Hypothalamus (tissue), 51 donors: ENCODE data around the gene TUBB2B.

Experiments
- DNase-seq, 51 donors: peaks; one replicate each; lab custom pipeline; 2025; lab: John Stamatoyannopoulos, UW

The TUBB2B gene

GRCh38 chr6:3227363-3228045 lies at the start of gene TUBB2B:
Gene TUBB2B, minus strand, starts transcription at chr6:3227653. Its CDS starts 110 bp downstream, at chr6:3227543.
- peak in 47 of 51 donors; percentile 22 to 89 (median 74) for DNase-seq

DNA sequence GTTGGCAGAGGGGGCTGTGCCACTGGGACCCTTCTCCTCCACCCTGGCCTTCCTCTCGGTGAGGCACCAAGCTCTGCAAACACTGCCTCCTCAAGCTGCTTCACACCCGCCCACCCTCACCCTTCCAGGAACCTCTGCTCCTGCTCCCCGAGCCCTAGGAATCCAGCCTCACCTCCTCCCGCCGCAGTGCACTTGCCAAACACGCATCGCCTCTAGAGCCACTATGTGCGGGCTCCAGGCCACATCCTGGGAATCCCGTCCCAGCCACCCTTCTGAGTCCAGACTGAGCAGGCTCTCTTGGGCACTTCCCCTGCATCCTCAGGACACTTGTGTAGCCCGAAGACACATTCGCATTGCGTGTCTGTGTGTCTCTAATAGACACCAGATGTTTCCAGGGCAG lies 49.8 kb upstream of the TUBB2B start:
- DNase-seq: no peak

DNA sequence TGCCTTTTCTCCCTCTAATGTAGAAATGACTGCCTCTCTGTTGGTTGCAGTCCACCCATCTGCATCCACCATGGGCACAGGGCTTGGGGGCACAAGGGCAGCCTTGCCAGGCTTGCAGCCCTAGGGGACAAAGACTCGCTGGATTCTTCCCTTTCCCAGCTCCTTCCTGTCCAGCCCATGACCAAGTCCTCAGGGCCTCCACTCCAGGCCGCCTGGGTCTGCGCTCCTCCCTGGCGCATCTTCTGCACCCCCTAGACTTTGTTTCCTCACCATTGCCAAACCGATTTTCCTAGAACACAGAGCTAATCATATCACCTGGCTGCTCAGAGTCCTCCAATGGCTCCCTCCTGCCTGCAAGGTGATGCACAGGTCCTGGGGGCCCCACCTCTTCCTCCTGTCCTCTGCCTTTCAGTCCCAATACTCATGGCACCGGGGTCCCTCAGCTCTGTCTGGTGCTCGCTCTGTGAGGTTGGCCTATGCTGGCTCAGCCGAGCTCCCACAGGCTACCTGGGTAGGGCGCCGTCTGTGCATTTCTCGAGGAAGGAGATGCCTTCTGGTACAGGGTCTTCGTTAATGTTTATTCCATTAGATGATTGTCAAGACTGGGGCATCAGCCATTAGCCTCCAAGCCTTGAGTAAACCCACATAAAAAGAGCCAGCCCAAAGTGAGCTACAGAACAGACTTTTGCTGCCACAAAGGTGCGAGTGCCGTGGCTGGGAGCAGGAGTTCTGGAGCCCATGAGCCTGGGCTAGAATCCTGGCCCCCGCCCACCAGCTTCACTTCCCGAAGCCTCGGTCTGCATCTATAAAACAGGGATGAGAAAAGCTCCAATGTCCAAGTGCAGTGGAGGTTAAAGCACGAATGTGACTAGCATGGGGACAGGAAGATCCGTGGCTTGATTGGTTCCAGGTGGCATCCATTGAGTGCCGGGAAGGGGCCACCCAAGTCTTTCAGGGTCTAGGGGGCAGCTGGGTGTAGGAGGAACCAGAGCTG lies 49.0 kb upstream of the TUBB2B start:
- no peak for DNase-seq

GRCh38 chr6:3273707-3274521 lies 46.5 kb upstream of the TUBB2B start:
- DNase-seq: no peak

DNA sequence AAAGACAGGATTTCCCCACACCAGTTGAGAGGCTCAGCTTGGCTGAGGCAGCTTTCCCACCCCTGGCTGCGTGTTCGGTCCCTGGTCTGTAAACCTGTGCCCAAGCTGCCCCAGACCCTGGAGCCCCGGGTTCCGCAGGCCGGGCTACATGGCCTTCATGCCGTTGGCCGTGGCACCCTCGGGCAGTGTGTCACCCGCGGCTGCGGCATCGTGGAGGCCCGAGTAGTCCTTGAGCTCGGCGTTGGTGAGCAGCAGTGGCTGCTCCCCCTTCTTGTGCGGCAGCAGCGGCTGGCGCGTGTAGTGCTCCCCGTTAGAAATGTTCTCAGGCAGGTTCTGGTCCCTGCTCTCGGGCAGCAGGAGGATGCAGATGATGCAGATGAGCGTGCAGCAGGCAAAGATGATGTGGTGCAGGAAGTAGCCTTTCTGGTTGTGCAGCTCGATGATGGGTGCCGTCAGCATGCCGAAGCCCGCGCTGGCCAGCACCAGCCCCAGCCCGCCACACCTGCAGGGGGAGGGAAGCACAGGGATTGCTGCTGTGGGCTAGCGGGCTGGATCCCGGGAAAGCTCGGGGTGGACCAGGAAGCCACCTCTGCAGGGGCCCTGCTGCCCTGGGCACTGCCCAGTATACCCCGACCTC lies 45.6 kb upstream of the TUBB2B start:
- no peak for DNase-seq

- no peak for DNase-seq
Observed at GRCh38 chr6:3271756-3272155, 44.3 kb upstream of the TUBB2B start.

DNA sequence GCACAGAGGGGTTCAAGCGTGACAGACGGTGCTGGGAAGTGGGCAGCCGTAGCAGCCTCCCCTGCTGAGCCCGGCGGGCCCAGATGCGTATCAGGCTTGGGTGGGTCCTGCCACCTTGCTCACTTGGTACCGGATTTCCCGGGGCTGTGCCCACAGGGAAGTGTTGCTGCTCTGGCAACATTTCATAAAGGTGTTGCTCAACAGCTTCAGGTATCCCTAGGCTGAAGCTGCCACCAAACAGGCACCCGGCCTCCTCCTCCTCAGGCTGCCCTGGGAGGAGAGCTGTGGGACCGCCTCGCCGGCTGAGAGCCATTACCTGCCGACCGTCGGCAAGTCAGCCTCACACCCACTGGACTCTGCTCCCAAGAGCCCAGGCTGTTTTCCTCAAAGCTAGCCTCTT lies 42.8 kb upstream of the TUBB2B start:
- DNase-seq: no peak

DNA sequence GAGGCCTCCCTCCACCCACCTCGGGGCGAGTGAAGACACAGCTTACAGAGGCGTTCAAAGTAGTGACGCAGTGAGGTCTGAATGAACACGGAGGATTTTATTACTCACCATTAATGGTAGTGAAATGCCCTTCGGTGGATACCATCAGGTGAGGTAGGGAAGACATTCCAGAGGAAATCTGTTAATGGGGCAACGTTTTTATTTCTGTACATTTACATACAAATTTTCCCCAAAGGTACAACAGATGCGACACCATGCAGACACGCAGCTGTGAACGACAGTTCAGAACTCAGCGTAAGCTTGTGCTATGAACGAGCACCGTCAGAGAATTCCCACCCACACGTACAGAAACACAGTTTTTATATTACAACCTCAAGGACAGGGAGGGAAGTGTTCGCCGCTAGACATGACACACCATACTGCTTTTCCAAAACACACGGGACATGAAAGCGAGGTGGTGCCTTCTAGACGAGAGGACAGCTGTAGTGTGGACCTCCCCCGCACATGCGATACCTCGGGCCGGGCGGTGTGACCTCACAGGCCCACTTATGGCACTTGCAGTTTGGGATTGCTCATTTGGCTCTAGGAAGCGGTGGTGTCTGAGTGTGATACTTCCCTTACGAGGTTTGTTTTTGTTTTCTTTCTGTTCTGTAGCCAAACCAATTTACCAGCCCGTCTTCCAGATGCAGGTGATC lies 42.0 kb upstream of the TUBB2B start:
- DNase-seq: peak in 2 of 51 donors; percentile 11 to 60

- DNase-seq: no peak
Observed at GRCh38 chr6:3268680-3269079, 41.2 kb upstream of the TUBB2B start.

DNA sequence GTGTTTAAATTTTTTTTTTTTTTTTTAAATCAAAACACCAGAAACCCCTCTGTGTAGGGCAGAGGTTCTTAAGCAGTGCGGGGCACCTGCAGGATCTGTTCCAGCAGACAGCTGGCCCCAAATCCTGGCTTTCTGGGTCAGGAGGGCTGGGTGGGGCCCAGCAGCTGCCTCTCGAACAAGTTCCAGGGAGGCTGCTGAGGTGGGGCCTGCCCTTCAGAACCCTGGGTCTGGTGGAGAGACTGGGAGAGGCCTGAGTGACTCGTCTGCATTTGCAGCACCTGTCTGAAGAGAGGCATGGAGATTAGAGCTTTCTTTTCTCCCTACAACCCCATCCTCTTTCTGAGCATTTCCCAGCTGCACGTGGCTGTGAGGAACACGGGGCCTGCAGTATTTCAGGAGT lies 39.7 kb upstream of the TUBB2B start:
- no peak for DNase-seq

- DNase-seq: no peak
Observed at GRCh38 chr6:3266170-3266569, 38.7 kb upstream of the TUBB2B start.

- DNase-seq: no peak
Observed at GRCh38 chr6:3265671-3266070, 38.2 kb upstream of the TUBB2B start.

- no peak for DNase-seq
Observed at GRCh38 chr6:3264356-3264755, 36.9 kb upstream of the TUBB2B start.

GRCh38 chr6:3263096-3263495 lies 35.6 kb upstream of the TUBB2B start:
- no peak for DNase-seq

DNA sequence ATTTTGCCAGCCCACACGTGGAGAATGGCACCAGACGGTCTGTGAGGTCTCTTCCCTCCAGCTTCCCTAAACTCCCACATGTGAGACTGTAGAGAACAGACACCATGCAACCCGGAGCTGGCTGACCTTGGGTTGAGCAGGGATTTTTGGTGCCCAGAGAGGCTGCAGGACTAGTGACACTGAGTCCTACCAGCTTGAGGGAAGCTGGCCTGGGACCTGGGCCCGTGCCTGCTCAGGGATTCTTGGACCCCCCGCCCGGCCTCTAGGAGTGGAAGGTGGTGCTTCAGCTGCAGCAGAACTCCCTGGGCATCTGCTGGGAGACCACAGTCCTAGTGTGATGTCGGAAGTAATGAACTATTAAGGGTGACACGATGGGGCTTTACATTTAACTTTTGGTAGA lies 34.5 kb upstream of the TUBB2B start:
- DNase-seq: no peak

DNA sequence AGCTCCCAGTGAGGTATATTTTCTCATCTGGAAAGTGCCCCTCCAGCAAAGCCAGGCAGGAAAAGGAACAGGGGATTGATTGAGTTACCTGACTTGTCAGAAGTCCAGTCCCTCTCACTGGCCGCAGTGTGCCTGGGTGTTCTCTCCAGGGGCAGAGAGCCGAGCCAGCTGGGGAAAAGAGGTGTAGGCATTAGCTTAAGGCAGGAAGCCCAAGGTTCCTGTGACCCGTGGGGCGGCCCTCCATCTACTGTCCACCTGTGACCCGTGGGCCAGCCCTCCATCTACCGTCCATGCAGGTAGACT lies 34.0 kb upstream of the TUBB2B start:
- no peak for DNase-seq

GRCh38 chr6:3260772-3261517 lies 33.5 kb upstream of the TUBB2B start:
- no peak for DNase-seq

DNA sequence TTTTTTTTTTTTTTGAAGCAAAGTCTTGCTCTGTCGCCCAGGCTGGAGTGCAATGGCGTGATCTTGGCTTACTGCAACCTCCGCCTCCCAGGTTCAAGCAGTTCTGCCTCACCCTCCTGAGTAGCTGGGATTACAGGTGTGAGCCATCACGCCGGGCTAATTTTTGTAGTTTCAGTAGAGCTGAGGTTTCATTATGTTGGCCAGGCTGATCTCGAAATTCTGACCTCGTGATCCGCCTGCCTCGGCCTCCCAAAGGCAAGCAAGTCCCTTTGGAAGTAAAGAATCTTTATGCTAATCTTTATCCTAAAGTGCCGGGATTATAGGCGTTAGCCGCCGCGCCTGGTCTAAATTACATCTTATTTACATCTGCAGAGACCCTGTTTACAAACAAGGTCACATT lies 32.8 kb upstream of the TUBB2B start:
- DNase-seq: no peak

- DNase-seq: peak in 11 of 51 donors; percentile 29 to 68 (median 45)
Observed at GRCh38 chr6:3259491-3259958, 32.1 kb upstream of the TUBB2B start.
